Measurements from ENCODE around the gene RNF151.
"Not testable (repeated sequence)": the region's sequence is repeated elsewhere in the genome, so short reads cannot be mapped to it uniquely, and the experiment has no call there.

The RNF151 gene

GRCh38 chr16:1939833-1940232, 26.8 kb upstream of the RNF151 start:
- not testable (repeated sequence) for DNase-seq

GRCh38 chr16:1940273-1941161, 26.1 kb upstream of the RNF151 start:
- DNase-seq: no peak

- no peak for DNase-seq
Measured at GRCh38 chr16:1941162-1942046, 25.3 kb upstream of the RNF151 start.

- DNase-seq: no peak
Measured at GRCh38 chr16:1942047-1942809, 24.4 kb upstream of the RNF151 start.

GRCh38 chr16:1942810-1943726, 23.6 kb upstream of the RNF151 start, which contains the start of gene MSRB1:
Gene MSRB1 (minus strand): TSS chr16:1943199. CDS start chr16:1943156, 43 bp downstream.
- DNase-seq: peak; percentile 99

GRCh38 chr16:1944612-1945199, 21.9 kb upstream of the RNF151 start:
- DNase-seq: no peak

GRCh38 chr16:1945559-1946391, 20.9 kb upstream of the RNF151 start:
- no peak for DNase-seq

- no peak for DNase-seq
Measured at GRCh38 chr16:1946495-1947368, 19.9 kb upstream of the RNF151 start.

- no peak for DNase-seq
Measured at GRCh38 chr16:1947369-1947670, 19.3 kb upstream of the RNF151 start.

GRCh38 chr16:1949507-1949906, 17.1 kb upstream of the RNF151 start:
- no peak for DNase-seq

GRCh38 chr16:1950047-1950446, 16.6 kb upstream of the RNF151 start:
- DNase-seq: no peak

- DNase-seq: no peak
Measured at GRCh38 chr16:1950559-1950958, 16.1 kb upstream of the RNF151 start.

GRCh38 chr16:1953734-1954133, 12.9 kb upstream of the RNF151 start:
- DNase-seq: no peak

GRCh38 chr16:1957434-1958142, 9.1 kb upstream of the RNF151 start:
- DNase-seq: not testable (repeated sequence)

GRCh38 chr16:1958143-1958491, 8.5 kb upstream of the RNF151 start:
- DNase-seq: not testable (repeated sequence)

- no peak for DNase-seq
Measured at GRCh38 chr16:1958715-1959268, 7.9 kb upstream of the RNF151 start.

- DNase-seq: peak; percentile 79
Measured at GRCh38 chr16:1959269-1960039, 7.2 kb upstream of the RNF151 start, which contains the start of gene NDUFB10. Gene NDUFB10 (plus strand): TSS chr16:1959538. CDS start chr16:1959625, 87 bp downstream.
